Parathyroid adenoma (tissue), 2 donors: ENCODE results near the gene PRKAG3.

Source experiments
- H2AFZ ChIP-seq: fragments of 300-600 bp; sonication (generic); one replicate; pipeline ENCODE4 v1.7.0; 2017; ENCODE audit warnings: antibody characterized with exemption, mild to moderate bottlenecking
- H3K27ac ChIP-seq: fragments of 300-600 bp; sonication (generic); one replicate; pipeline ENCODE4 v1.7.0; 2017
- H3K27me3 ChIP-seq: fragments of 300-600 bp; sonication (generic); one replicate; pipeline ENCODE4 v1.7.0; 2017; ENCODE audit warnings: low read length; ENCODE audit not compliant: control insufficient read depth, insufficient read depth
- H3K36me3 ChIP-seq: fragments of 300-600 bp; sonication (generic); one replicate; pipeline ENCODE4 v1.7.0; 2017; ENCODE audit warnings: low read length; ENCODE audit not compliant: control insufficient read depth, insufficient read depth
- H3K4me1 ChIP-seq: fragments of 300-600 bp; sonication (generic); one replicate; pipeline ENCODE4 v1.7.0; 2017; ENCODE audit warnings: control low read depth
- H3K4me2 ChIP-seq: fragments of 300-600 bp; sonication (generic); one replicate; pipeline ENCODE4 v1.7.0; 2017; ENCODE audit warnings: low read length
- H3K4me3 ChIP-seq: fragments of 300-600 bp; sonication (generic); one replicate; pipeline ENCODE4 v1.7.0; 2017; ENCODE audit warnings: low read depth, low read length
- H3K79me2 ChIP-seq: fragments of 300-600 bp; sonication (generic); one replicate; pipeline ENCODE4 v1.7.0; 2017; ENCODE audit warnings: control low read depth
- H3K9ac ChIP-seq: fragments of 300-600 bp; sonication (generic); one replicate; pipeline ENCODE4 v1.7.0; 2017; ENCODE audit warnings: mild to moderate bottlenecking
- H3K9me3 ChIP-seq: fragments of 300-600 bp; sonication (generic); one replicate; pipeline ENCODE4 v1.7.0; 2017; ENCODE audit warnings: low read length; ENCODE audit not compliant: control insufficient read depth
- CTCF ChIP-seq: fragments of 300-600 bp; sonication (generic); IDR thresholded peaks from one replicate; pipeline ENCODE4 v1.7.0; 2017; ENCODE audit warnings: antibody characterized with exemption, mild to moderate bottlenecking
- donor health status: primary hyperparathyroidism.

PRKAG3 gene

GRCh38 chr2:218857371-218858137 lies 26.0 kb upstream of the PRKAG3 start:
- H3K27me3 ChIP-seq, result peaks cover 8% of the 10 kb centered on the region
- H3K36me3 ChIP-seq, result no peaks in the 10 kb centered on the region
- peaks cover 3% of the 10 kb centered on the region for H3K4me1 ChIP-seq

GRCh38 chr2:218856896-218857243 lies 25.3 kb upstream of the PRKAG3 start:
- Histone ChIP-seq H3K9me3 (no peaks in the 10 kb centered on the region), H3K27me3 (peaks cover 8% of the 10 kb centered on the region), H3K27ac (no peak overlapping the region), H2AFZ (no peak overlapping the region), H3K36me3 (no peaks in the 10 kb centered on the region), H3K4me1 (peaks cover 3% of the 10 kb centered on the region), H3K9ac (no peak overlapping the region), H3K79me2 (no peaks in the 10 kb centered on the region), H3K4me2 (no peak overlapping the region), H3K4me3 (no peak overlapping the region)
- TF ChIP-seq CTCF, result no peak

More at GRCh38 chr2:218857371-218858137, 26.0 kb upstream of the PRKAG3 start:
- Histone ChIP-seq H3K4me3 (no peak overlapping the region), H3K9ac (no peak overlapping the region), H3K79me2 (no peaks in the 10 kb centered on the region), H3K4me2 (no peak overlapping the region), H3K27ac (no peak overlapping the region), H3K9me3 (no peaks in the 10 kb centered on the region), H2AFZ (no peak overlapping the region)
- TF ChIP-seq CTCF, result no peak

GRCh38 chr2:218856167-218856895 lies 24.7 kb upstream of the PRKAG3 start:
- Histone ChIP-seq H2AFZ (peak overlapping the region; percentile 32), H3K9ac (no peak overlapping the region), H3K4me1 (peaks cover 3% of the 10 kb centered on the region), H3K4me3 (no peak overlapping the region), H3K27me3 (peaks cover 8% of the 10 kb centered on the region), H3K79me2 (no peaks in the 10 kb centered on the region), H3K9me3 (no peaks in the 10 kb centered on the region), H3K27ac (no peak overlapping the region), H3K36me3 (no peaks in the 10 kb centered on the region), H3K4me2 (no peak overlapping the region)
- no peak for TF ChIP-seq CTCF

- H3K9ac ChIP-seq, result no peak overlapping the region
- peaks cover 3% of the 10 kb centered on the region for H3K4me1 ChIP-seq
- no peaks in the 10 kb centered on the region for H3K9me3 ChIP-seq
- TF ChIP-seq CTCF, result no peak
- H3K36me3 ChIP-seq, result no peaks in the 10 kb centered on the region
- no peak overlapping the region for H3K4me2 ChIP-seq
- no peak overlapping the region for H3K4me3 ChIP-seq
- H3K79me2 ChIP-seq, result no peaks in the 10 kb centered on the region
- peak overlapping the region; percentile 32 for H2AFZ ChIP-seq
- H3K27ac ChIP-seq, result no peak overlapping the region
- peaks cover 7% of the 10 kb centered on the region for H3K27me3 ChIP-seq
These were observed 23.9 kb upstream of the PRKAG3 start for GRCh38 chr2:218855305-218856166.
